ENCODE results near the gene POLR2L.

The POLR2L gene

GRCh38 chr11:792535-792821, 49.9 kb downstream of the POLR2L start:
- no peak for DNase-seq

GRCh38 chr11:791658-792534, 50.4 kb downstream of the POLR2L start:
- no peak for DNase-seq

- DNase-seq: no peak
Measured at GRCh38 chr11:790721-791564, 51.4 kb downstream of the POLR2L start.

- peak; percentile 55 for DNase-seq
Measured at GRCh38 chr11:789943-790342, 52.4 kb downstream of the POLR2L start, which contains the start of gene CEND1. CEND1 (minus strand) TSS chr11:790090; CDS start chr11:788576, 1,514 bp downstream.

All from CD4-positive, alpha-beta T cell treated with Interleukin-12 subunit alpha and Interleukin-12 subunit beta, for 1 hour (primary cell).